ENCODE data around the gene RGS6. TPM values are rescaled to one million over a fixed set of nuclear protein-coding genes. Genes with fewer than 3 reads are reported as not detected.

RGS6 gene
- total RNA-seq, 3 donors from 2014 or later, result 3.4 to 9.2 (median 4.5) TPM

GRCh38 chr14:72454388-72455160 lies 522.3 kb downstream of the RGS6 start:
- H3K27me3 ChIP-seq, result no peaks in the 10 kb centered on the region
- H3K4me1 ChIP-seq, result no peaks in the 10 kb centered on the region
- no peaks in the 10 kb centered on the region for H3K9me3 ChIP-seq
- TF ChIP-seq CTCF (IDR thresholded peaks at IDR 0.05) (no peak), POLR2AphosphoS5 (IDR thresholded peaks at IDR 0.05) (no peak), POLR2A (IDR thresholded peaks at IDR 0.05) (no peak)
- H3K4me3 ChIP-seq, result no peak overlapping the region
- no peaks in the 10 kb centered on the region for H3K36me3 ChIP-seq
- intact Hi-C loops (cut with DNase I; ENCODE audit: low total_unique reads), result no loop called here
- DNase-seq (ENCODE audit: low spot score in 2 of 2), result no peak
- no peak overlapping the region for H3K27ac ChIP-seq

GRCh38 chr14:72457641-72458040 lies 525.4 kb downstream of the RGS6 start:
- TF ChIP-seq POLR2AphosphoS5 (IDR thresholded peaks at IDR 0.05), result no peak
- no peak for TF ChIP-seq CTCF (IDR thresholded peaks at IDR 0.05)
- no peak for TF ChIP-seq POLR2A (IDR thresholded peaks at IDR 0.05)
- intact Hi-C loops (cut with DNase I; ENCODE audit: low total_unique reads), result no loop called here
- no peaks in the 10 kb centered on the region for H3K9me3 ChIP-seq
- H3K4me1 ChIP-seq, result no peaks in the 10 kb centered on the region
- H3K27ac ChIP-seq, result no peak overlapping the region
- no peak overlapping the region for H3K4me3 ChIP-seq
- no peak for DNase-seq (ENCODE audit: low spot score in 2 of 2)
- no peaks in the 10 kb centered on the region for H3K36me3 ChIP-seq
- H3K27me3 ChIP-seq, result no peaks in the 10 kb centered on the region

GRCh38 chr14:72462056-72462455 lies 529.8 kb downstream of the RGS6 start:
- no peak overlapping the region for H3K27ac ChIP-seq
- TF ChIP-seq POLR2AphosphoS5 (IDR thresholded peaks at IDR 0.05), result no peak
- no peak for TF ChIP-seq CTCF (IDR thresholded peaks at IDR 0.05)
- TF ChIP-seq POLR2A (IDR thresholded peaks at IDR 0.05), result no peak
- peaks cover 0 to 8% of the 10 kb centered on the region in 2 donors for H3K9me3 ChIP-seq
- no peaks in the 10 kb centered on the region for H3K4me1 ChIP-seq
- no peaks in the 10 kb centered on the region for H3K27me3 ChIP-seq
- no peaks in the 10 kb centered on the region for H3K36me3 ChIP-seq
- no peak overlapping the region for H3K4me3 ChIP-seq
- intact Hi-C loops (cut with DNase I; ENCODE audit: low total_unique reads), result no loop called here
- no peak for DNase-seq (ENCODE audit: low spot score in 2 of 2)

- no peak overlapping the region for H3K27ac ChIP-seq
- TF ChIP-seq POLR2AphosphoS5 (IDR thresholded peaks at IDR 0.05) (no peak), CTCF (IDR thresholded peaks at IDR 0.05) (no peak), POLR2A (IDR thresholded peaks at IDR 0.05) (no peak)
- no peak overlapping the region for H3K4me3 ChIP-seq
- no peaks in the 10 kb centered on the region for H3K4me1 ChIP-seq
- no peaks in the 10 kb centered on the region for H3K36me3 ChIP-seq
- H3K27me3 ChIP-seq, result no peaks in the 10 kb centered on the region
- DNase-seq (ENCODE audit: low spot score in 2 of 2), result no peak
- peaks cover 0 to 8% of the 10 kb centered on the region in 2 donors for H3K9me3 ChIP-seq
- intact Hi-C loops (cut with DNase I; ENCODE audit: low total_unique reads), result no loop called here
Observed at GRCh38 chr14:72463291-72463866, 531.1 kb downstream of the RGS6 start.

- intact Hi-C loops (cut with DNase I; ENCODE audit: low total_unique reads), result no loop called here
- Histone ChIP-seq H3K36me3 (no peaks in the 10 kb centered on the region), H3K4me3 (no peak overlapping the region), H3K27me3 (no peaks in the 10 kb centered on the region), H3K9me3 (peaks cover 0 to 8% of the 10 kb centered on the region in 2 donors), H3K27ac (no peak overlapping the region), H3K4me1 (no peaks in the 10 kb centered on the region)
- TF ChIP-seq CTCF (IDR thresholded peaks at IDR 0.05), result no peak
- TF ChIP-seq POLR2A (IDR thresholded peaks at IDR 0.05), result no peak
- TF ChIP-seq POLR2AphosphoS5 (IDR thresholded peaks at IDR 0.05), result no peak
- DNase-seq (ENCODE audit: low spot score in 2 of 2), result no peak
Observed at GRCh38 chr14:72464226-72464625, 532.0 kb downstream of the RGS6 start.

Measured in breast epithelium (tissue), 4 donors.